Left ventricle myocardium superior (tissue), 1 donor: ENCODE measurements around the gene CHAC1. TPM values are rescaled to one million over a fixed set of nuclear protein-coding genes. Genes with fewer than 3 reads are reported as not detected.

ENCODE experiments used
- ATAC-seq: fragments of 200-7000 bp; cut with Tn5 transposase; one replicate; pipeline ENCODE4 v1.9.1; 2020; ENCODE audit warnings: mild to moderate bottlenecking, moderate library complexity
- DNase-seq: peaks from one replicate; pipeline ENCODE4 v3.0.0-alpha.2; 2020
- intact Hi-C: fragments of 100-400 bp; cut with micrococcal nuclease; formaldehyde crosslinking; loops from one replicate; pipeline ENCODE4 v1.11.0; 2022
- total RNA-seq: library from RNA; stranded (reverse); fragmentation: NEBNext Ultra II Directional; extraction: Animal tissue kit (Norgen Biotek cat#: 25700); gene quantifications from one replicate; pipeline ENCODE4 v1.2.1, GENCODE V29; 2021
- donor health status: DM: no; HTN: yes; CAD: no; lungs with severe emphysema.

The CHAC1 gene
- total RNA-seq, 1 donor from 2014 or later = 2.2 TPM

DNA sequence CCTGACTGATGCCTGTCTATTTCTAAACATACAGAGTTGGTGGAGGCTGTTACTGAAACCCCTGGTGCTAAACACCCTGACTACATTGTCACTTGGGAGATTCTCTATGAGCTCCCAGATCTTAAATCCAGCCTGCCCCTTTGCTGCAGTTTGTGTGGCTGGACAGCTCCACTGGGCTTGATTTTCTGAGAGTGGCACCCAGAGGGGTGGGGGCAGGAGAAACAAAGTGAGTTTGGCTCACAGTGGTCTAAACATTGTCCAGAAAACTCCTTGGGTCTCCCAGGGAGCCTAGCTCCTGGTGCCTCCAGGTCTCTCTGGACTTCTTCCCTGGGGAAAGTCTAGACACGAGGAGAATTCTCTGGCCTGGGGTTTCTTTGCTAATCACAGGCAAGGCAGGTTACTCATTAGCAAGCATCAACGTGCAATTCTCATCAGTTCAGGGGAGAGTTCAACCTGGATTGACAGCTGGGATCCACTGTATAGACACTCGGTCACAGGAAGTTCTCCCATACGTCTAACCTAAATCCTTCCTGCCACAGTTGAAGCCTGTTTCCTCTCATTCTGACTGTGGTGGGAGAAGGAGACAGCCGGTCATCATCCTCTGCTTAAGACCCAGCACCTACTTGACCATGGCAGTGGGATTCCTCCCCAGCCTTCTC, 31.2 kb upstream of the CHAC1 start:
- no peak for DNase-seq

DNA sequence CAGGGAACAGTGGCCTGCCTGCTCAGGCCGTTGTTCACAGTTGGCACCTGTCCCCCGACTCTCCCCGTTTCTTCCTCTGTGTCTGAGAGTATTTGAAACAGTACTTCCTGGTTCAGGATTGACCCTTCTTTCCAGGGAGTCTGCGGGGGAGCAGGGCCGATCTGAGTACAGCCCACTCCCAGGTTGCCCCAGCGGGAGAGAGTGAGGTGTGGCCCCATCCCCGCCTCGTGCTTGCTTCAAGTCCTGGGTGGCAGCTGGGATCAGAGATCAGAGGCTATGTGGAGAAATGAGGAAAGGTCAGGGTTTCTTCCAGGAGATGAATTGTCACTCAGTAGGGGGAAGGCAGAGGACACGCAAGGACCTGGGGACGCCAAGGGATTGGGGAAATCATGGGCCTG, 30.7 kb upstream of the CHAC1 start:
- DNase-seq = no peak
- intact Hi-C loops = no loop called here
- ATAC-seq = no peak

More for the DNA sequence above, 31.2 kb upstream of the CHAC1 start:
- ATAC-seq = no peak
- intact Hi-C loops = no loop called here

DNA sequence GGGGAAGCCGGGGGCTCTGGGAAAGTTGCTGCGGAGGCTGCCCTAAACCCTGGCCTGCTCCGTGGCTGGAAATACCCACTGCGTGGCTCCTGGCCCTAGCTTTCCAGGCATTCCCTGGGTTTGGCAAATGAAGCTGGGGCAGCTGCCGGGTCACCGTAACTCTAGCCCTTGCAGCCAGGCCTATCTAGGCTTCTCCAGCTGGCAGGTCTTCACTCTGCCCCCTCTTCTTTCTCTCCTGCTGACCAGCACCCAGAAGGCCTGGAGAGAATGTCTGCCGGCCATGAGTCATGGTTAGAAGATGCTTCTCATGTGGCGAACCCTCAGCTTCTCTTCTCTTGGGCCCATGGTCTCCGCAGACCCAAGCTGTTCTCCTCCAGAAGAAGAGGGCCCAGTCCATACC, 29.7 kb upstream of the CHAC1 start:
- intact Hi-C loops = no loop called here
- DNase-seq (no peak), ATAC-seq (no peak)

DNA sequence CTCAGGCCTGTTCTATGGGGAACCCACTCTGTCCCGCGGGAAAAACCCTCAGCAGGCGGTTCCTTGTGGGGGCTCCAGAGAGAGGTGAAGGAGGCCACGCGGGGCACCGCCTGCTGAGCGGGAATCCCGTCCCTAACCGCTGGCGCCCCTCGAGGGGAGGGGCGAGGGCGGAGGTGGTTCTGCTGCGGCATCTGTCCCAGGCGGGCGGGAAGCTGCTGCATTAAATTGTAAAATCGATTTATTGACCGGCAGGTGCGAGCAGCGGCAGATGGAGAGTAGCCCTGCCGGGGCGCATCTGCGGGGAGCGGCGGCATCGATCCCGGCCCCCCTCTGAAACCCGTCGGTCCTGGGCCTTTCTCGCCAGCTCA, 27.8 kb upstream of the CHAC1 start:
- no peak for DNase-seq
- intact Hi-C loops = no loop called here
- ATAC-seq = no peak

DNA sequence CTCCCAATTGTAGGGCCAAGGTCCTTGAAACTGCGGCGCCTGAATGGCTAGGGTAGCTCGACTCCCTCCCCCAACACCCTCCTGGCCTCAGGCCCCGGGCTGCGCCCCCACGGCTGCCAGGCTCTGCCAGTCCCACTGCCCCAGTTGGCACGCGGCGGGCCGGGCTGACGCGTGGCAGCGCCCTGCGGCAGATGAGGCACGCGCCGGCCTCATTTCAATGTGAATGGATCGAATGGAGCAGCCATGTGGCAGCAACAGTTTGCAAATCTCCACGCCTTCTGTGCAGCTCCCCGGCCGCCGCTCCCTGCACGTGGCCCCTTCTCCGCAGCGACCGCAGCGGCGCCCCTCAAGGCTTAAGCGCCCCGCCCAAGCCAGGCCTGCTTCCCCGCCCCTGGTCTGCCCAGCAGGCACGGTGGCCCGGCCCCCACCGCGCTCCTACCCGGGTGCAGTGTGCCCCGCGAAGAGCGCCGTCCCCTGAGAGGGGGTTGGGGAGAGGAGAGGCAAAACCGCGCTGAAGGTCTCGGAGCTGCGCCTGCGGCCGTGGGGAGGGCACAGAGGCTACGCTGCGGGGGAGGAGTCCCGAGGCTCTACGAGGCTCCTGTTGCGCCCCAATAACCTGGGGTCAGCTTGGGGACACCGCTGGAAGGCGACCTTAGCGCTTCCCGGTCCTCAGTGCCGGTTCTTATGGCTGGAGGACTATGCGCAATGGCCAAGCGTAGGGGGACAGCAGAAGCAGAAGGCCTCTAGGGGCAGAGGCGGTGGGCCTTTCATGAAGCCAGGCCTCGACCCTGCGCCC, 27.2 kb upstream of the CHAC1 start:
- intact Hi-C loops = no loop called here
- no peak for DNase-seq
- ATAC-seq = no peak

DNA sequence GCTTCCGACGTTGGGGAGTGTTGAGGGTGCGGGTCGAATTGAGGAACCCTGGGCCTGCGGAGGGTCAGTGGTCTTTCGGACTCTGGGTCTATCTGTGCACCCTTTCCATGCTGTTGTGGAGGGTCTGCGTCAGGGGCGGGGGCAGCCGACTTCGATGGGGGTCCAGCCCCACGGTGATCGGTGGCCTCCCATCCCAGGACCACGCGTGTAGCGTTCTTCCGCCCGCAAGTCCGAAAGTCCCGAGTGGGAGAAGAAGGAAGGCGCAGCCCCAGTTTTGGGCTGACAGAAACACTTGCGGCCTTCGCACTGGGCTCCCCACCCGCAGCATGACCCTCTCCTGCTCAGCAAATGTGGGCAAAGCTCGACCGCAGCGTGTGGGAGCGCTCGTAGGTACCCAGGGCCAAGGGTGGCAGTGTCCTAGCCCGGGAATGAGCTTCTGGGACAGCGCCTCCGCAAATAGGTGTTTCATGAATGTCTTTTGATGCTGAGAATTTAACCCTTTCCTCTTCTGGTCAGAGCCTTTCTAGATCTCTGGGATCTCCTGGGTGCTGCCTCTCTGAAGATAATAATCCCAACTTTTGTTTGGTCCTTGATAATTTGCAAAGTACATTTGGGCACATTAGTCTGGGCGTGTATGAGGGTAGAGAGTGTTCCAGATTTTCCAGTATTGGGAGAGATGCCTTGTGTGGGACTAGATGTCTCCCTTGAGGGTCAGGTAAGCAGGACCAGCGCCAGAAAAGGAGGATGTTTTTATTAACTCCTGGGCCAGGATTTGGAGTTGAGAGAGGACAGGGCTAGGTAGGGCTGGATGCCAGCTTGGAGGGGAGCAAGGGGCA, 26.4 kb upstream of the CHAC1 start:
- ATAC-seq (no peak), DNase-seq (no peak)

DNA sequence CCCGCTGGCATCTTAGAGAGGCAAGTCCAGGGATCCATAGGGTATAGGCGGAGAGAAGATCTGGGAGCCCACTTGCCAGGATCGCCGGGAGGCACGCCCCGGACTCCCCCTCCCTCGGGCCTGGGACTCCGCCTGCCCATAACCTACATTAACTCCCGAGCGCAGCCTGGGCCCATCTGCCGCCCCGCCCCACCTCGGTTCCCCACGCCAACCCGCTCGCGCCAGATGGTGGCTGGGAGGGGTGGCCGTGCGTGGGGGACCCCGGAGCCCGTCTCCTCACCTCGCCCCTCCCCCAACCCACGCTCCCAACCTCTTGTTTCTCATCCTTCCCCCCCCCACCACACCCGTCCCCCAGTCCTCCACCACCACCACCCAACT, 25.8 kb upstream of the CHAC1 start:
- intact Hi-C loops = no loop called here
- ATAC-seq (no peak), DNase-seq (no peak)

More for the DNA sequence above, 26.4 kb upstream of the CHAC1 start:
- intact Hi-C loops = no loop called here

DNA sequence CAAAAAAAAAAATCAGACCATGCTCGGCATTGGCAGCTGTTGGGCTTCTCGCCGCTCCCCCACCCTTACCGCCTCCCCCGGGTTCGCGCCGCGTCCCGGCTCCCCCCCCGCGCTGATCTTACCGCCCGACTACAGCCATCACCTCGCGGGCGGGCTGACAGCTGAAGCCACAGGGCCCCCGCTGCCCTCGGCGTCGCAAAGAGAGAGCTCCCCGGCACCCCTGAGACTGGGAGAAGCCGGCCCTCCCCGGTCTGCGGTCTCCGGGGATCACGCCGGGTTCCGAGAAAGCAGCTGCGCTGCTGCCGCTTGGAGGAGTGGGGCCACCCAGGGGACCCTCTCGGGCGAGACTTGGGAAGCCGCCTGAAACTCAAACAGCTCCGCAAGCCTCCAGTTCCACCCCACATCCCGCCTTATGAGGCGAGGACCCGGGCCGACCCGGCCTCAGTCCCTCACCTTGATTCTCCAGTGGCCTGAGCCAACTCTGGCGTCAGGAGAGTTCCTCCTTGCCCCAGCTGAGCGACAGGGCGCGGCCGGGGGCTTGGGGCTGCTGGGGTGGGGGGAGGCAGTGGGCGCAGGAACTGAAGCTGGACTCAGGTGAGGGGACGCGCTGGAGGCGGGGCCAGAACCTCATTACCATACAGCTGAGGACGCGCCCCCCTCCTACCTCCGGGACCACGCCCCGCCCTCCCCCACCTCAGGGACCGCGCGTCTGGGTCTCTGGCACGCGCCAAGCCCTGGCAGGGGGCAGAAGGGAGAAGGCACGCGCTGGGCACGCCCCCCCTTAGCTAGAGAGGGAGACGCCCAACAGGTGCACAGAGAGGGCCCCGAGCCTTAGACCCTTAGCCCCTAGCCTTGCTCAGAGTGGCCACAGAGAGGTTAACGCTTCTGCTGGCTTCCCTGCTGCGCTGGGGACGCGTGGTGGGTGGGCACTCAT, 25.1 kb upstream of the CHAC1 start:
- intact Hi-C loops = no loop called here
- DNase-seq (no peak), ATAC-seq (no peak)

DNA sequence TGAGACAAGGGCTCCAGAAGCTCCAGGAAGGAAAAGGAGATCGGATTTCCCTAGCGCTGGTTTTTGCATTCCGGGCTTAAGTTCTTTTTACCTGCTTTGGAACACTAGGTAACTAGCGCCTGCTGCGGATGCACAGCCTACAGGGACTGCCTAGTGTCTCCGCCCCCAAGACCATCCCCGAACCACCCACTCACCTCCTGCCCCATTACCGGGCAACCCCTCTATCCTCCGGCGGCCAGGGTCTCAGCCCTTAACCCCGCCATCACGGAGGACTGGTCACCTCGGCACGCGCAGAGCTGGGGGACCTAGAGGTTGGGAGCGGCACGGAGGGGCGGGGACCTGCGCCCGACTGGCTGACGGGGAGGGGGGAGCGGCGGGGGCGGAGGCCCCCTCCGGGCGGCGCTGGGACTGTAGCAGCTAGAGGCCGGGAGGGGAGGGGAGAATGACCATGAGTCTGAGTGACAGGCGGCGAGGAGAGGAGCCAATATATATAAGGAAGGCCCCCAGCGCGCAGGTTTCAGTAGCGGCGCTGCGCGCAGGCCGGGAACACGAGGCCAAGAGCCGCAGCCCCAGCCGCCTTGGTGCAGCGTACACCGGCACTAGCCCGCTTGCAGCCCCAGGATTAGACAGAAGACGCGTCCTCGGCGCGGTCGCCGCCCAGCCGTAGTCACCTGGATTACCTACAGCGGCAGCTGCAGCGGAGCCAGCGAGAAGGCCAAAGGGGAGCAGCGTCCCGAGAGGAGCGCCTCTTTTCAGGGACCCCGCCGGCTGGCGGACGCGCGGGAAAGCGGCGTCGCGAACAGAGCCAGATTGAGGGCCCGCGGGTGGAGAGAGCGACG, 24.2 kb upstream of the CHAC1 start, which contains the start of gene DLL4:
DLL4 (plus strand) TSS at position 520 of the 839 bp plus-strand sequence. CDS start 329 bp downstream, outside the sequence.
- DNase-seq = peak; percentile 72
- ATAC-seq = peak; percentile 64
- intact Hi-C loops = no loop called here

DNA sequence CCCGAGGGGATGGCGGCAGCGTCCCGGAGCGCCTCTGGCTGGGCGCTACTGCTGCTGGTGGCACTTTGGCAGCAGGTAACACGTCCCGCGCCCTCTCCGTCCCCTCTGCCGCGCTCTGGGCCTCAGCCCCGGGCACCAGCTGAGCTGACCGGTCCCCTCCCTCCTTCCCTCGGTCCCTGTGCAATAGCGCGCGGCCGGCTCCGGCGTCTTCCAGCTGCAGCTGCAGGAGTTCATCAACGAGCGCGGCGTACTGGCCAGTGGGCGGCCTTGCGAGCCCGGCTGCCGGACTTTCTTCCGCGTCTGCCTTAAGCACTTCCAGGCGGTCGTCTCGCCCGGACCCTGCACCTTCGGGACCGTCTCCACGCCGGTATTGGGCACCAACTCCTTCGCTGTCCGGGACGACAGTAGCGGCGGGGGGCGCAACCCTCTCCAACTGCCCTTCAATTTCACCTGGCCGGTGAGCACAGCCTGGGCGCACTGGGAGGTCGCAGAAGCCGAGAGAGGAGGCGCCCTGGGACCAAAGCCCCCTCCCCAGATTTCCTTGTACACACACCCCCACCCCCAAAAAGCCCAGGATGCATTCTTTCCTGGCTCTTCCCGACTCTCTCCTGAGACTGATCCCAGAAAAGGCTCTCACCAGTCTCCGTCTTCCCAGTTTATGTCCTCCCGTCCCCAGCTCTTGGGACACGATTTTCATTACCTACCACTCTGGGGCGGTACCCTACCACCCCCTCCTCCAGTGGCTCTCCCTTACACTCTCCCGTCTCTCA, 23.4 kb upstream of the CHAC1 start:
- peak; percentile 73 for DNase-seq
- peak; percentile 58 for ATAC-seq
- intact Hi-C loops = no loop called here

DNA sequence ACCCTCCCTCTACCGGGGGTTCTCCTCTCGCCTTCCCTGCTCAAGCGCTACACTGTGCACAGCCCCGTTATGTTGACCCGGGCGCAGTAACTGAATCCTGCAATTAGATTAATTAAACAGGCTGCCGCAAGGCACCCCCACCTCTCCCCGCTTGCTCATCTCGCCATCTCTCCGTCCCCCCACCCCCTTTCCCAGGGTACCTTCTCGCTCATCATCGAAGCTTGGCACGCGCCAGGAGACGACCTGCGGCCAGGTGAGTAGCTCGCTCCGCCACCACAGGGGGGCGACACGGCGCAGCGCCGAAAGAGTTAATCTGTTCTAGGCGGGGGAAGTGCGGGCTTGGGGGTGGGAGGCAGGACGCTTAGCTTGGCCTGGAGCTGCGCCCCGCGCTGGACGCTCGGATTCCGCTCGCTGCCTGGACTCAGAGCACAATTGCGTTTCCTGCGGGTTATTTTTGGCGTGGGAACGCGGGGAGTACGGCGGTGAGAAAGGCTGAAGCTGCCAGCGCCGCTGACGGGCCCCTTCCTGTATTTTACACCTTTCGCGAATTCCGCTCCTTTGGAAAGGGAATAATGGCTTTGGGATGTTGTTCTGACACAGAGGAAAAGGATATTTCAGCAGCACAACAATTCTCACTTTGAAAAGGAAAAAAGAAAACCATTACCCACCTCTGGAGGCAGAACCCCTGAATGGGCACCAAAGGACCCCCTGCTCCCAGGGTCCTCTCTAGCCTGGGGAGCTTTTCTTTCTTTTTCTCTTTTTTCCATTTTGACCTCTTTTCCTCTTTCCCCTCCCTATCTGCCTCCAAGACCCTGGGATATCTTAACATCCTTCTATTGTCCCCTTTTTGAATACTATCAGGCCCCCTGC, 22.6 kb upstream of the CHAC1 start:
- intact Hi-C loops = no loop called here
- DNase-seq = peak; percentile 79
- ATAC-seq = peak; percentile 55

DNA sequence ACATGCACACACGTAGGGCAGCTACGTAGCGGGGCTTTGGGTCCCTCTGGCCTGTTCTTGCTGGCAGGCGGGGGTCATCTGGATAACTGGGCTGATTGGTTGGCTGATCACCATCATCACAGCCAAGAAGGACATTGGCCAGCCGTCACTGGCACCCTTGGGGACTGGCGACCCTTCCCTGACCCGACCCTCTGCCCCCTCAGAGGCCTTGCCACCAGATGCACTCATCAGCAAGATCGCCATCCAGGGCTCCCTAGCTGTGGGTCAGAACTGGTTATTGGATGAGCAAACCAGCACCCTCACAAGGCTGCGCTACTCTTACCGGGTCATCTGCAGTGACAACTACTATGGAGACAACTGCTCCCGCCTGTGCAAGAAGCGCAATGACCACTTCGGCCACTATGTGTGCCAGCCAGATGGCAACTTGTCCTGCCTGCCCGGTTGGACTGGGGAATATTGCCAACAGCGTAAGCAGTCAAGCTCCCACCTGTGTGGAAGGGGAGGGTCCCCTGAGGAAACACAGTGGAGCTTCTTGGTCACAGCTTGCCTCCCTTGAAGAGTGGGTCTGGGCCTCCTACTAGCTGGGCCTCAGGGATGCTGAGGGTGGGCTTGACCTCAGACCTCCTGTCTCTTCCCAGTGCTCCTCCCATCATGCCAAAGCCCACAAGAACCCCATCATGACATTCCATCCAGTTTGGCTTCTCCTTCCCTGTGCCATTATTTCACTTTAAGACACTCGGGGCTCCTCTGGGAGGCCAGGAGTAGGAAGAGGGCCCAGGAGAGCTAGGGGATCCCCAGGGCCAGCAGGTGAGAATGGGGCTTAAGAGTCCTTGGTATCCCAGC, 21.8 kb upstream of the CHAC1 start:
- ATAC-seq (no peak), DNase-seq (no peak)
- intact Hi-C loops = no loop called here

DNA sequence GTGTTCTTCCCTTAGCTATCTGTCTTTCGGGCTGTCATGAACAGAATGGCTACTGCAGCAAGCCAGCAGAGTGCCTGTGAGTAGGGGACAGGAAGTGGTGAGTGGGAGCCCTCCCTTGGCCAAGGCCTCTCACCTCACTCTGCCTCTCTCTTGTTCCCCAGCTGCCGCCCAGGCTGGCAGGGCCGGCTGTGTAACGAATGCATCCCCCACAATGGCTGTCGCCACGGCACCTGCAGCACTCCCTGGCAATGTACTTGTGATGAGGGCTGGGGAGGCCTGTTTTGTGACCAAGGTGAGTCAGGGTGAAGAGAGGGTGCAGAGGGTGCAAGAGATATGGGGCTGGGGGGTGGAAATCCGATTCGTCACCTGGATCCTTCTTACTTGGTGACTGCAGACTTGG, 21.1 kb upstream of the CHAC1 start:
- intact Hi-C loops = no loop called here
- ATAC-seq (no peak), DNase-seq (no peak)

DNA sequence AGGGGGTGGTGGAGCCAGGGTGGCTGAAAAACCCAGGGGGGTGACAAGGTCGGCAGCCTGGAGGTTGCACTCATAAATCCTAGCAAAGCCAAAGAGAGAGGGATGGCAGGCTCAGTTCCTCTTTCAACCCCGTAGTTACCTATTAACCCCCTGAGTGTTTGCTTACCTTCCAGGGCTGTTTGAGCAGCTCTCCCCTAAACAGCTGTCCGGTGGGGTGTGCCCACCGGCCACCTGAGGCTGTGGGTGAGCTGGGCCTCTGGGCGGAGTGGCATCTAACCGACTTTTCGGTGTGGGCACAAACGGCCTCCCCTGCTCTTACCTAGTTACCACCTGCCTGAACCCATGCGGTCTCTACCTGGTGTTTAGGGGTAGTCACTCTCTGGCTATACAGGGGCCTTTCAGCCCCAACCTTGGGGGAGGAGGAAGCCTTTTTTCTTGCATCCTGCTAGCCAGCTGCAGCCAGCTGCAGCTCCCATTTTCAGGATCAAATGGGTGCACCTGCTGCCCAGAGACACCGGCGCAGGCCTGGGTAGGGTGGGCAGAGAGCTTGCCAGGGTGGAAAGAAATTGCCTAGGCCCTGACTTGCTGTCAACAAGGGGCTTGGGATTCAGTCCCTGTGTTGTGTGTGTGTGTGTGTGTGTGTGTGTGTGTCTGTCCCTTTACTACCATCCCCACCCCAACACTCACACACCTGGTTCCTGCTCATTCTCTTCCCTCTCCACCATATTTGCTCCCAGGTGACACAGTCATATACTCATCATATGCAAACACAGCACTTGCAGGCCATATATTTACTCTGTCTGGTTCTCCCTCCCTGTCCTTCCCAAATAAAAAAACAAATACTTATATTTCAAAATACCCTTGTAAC, 20.4 kb upstream of the CHAC1 start:
- intact Hi-C loops = no loop called here
- DNase-seq (no peak), ATAC-seq (no peak)

DNA sequence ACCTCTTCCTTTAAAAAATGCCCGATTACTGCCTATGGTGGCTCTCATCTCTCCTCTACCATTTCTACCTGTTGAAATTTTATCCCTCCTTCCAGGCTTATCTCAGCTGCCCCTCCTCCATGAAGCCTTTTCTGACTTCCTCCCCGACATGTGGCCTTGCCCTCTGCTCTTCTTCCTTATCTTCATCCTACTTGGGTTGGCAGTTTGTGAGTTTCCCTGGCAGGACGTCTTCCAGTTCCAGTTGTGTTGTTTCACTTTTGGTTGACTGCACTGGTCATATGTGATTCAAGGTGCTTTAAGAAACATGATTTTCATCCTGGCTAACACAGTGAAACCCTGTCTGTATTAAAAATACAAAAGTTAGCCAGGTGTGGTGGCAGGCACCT, 19.8 kb upstream of the CHAC1 start:
- no peak for DNase-seq

More for the DNA sequence above, 19.8 kb upstream of the CHAC1 start:
- intact Hi-C loops = no loop called here
- no peak for ATAC-seq
